ENCODE results near the gene GSG1L.

DNA sequence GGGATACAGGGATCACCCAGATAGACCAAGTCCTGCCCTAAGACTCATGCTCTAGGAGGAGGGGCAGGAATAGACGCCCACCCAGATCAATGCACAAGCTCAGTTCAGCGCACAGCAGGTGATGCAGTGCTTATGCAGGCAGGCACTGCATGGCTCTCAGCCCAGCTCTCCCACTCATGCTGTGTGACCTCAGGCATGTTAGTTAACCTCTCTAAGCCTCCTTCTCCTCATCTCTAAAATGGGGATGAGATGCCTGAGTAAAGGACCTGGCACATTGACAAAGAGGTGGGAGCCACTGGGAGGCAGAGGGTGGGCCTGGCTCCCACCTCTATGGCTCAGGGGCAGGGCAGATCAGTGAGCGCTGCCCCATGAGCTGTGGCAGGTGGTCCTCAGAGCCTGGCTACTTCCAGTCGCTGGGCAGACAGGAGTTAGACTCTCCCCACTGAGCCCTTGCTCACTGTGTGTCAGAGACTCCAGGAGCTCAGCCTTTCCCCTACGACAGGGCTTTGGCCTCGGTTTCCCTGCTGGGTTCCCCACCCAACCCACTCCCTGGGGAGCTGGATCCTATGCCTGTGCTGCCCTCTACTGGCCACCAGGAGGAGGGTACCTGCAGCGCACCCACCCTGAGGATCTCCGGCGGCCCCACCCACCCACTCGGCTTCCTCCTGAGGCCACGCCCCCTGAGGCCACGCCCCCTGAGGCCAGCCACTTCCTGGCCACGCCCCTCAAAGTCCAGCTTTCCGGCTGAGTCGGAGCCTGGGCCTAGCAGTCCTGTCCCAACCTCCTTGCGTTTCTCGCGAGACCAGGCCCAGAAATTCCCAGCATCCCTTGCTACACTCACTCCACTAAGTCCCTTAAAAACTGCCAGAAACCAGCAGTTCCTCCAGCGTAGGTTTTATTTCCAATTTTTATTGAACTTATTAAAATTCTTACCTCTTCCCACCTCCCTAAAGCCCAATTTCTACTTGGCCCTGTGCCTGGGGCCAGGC is 196.1 kb downstream of the GSG1L start:
- TF ChIP-seq POLR2A (IDR thresholded peaks at IDR 0.05; ENCODE audit: low read length) (no peak), GATA1 (IDR thresholded peaks at IDR 0.05; ENCODE audit: low read depth, low read length) (no peak)

Data from erythroblast (primary cell).